ENCODE data around the gene LRMDA.

Gene LRMDA

DNA sequence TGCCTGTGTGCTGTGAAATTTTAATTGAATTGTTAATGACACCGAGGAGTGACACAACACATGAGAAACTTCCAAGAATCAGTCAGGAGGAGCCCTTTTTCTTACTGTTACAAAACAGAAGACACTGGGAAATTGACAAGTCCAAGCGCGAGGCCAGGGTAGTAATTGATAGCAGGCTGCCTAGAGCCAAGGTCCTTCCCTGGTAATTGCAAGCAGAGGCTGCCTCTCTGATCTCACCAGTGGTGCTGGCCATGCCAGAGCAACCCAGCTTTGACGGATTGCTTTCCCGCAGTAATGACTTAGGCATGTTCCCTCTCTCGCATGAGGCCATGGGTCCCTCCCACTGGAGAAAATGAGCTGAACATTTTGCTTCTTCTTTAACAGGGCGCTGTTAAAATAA lies 111.5 kb downstream of the LRMDA start:
- DNase-seq: no peak

DNA sequence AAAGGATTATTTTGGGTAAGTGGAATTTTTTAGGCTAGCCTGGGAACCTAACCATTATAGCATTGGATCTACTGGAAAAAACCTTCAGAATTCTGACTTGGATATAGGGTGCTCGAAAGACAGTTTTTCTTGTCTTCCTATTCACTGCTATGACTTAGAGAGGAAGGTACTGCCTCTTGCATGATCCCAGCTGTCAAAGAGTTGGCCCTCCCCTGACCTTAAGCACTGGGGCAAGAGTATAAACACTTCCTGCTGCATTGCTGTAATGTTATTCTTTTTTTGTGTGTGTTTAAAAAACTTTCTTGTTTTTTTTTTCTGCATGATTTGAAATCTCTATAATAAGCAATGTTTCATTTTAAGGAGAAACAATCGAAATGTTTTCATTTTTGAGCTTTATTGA lies 113.0 kb downstream of the LRMDA start:
- DNase-seq: no peak

DNA sequence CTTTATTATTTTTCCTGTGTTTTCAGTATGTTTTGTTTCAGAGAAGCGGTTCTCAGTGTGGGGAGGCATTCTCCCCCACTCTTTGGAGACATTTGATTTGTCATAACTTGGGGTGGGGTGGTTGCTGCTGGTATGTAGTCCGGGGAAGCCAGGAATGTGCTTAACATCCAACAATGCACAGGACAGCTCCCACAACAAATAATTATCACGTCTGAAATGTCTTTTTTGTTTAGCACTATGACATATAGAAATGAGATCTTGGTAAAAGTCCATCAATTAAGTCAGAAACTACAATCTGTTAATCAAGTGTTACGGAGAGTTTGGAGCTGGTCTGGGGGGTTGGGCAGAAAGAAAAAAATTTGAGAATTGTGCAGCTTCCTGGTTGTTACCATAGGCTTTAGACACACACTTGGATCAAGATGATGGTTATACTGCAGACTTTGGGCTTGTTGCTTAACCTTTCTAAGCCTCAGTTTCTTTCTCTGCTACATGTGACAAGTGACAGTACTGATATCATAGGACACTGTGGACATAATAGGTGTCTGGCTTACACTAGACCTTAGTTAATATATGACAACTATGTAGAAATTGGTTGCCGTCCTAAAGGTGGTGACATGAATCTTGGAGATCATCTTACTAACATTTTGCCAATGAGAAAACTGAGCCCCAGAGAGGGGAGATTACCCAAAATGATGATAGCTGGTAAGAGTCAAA lies 113.7 kb downstream of the LRMDA start:
- no peak for DNase-seq

DNA sequence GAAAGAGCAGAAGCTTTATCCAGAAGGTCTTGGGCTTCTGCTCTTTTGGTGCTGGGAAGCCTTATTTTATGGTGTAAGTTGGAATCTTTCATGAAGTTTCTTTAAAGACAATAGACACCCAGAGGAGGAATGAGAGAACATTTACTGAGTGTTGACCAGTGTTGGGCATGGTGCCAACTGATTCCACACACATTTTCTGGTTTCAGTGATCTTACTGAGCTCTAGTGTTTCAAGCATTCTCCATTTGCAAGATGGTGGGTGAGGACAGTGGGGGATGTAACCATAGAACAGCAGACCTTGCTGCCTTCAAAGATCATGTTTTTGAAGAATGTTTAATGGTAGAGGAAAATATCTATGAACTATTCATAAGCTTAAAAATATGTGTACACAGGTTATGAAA lies 114.6 kb downstream of the LRMDA start:
- DNase-seq: no peak

DNA sequence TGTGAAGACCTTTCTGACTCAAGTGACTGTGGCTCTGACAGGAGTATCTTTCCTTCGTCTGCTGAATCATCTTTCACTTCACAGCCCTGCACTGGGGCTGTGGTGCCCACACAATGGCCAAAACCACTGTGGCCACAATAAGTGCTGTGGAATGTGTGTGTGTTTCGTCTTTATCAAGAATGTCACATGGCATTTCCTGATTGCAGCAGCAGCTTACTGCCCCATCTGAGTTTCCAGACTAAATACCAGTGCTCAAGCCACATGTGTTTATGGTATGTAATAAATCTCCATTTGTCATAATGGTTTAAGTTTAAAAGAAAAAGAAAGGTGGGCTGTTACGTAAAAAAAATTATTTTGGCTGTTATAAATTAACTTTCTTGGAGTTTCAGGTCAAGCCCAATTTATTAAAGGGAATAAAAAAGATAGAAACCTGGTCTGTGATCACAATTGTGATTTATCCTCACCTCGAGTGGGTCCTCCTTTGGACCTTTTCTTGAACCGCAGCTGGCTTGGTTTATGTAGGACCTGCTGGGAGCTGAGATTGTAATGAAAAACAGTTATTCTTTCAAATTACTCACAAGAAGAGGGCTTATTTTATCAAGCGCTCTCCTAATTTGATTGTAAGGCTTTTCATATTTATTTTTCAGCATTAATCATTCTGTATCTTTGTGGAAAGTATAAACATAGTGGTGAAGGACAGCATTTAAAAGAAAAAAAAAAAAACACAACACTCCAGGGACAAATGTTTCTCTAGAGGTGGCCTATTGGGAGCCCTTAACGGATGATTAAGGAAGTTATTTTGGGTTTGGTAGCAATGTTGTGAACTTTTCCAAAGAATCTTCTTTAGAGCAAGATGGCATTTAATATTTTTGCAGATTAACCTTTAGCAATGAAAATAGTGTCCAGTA lies 116.2 kb downstream of the LRMDA start:
- DNase-seq: no peak

DNA sequence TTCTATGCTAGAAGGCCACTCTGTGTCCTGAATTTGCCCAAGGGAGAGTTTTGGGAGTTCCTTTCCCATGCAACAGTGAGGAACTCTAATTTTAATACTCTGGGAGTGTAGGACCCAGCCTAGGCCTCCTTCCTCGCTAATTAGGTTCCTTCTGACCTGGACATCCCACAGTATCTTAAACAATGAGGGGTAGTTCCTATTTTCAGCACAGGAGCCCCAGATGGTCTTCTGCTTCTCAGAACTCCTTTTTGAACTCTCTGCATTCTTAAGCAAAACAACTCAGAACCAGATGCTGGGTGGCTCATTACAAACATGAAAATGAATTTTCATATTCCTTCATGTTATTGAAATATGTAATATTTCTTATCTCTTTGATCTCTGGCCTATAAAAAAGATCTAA lies 116.9 kb downstream of the LRMDA start:
- DNase-seq: no peak

DNA sequence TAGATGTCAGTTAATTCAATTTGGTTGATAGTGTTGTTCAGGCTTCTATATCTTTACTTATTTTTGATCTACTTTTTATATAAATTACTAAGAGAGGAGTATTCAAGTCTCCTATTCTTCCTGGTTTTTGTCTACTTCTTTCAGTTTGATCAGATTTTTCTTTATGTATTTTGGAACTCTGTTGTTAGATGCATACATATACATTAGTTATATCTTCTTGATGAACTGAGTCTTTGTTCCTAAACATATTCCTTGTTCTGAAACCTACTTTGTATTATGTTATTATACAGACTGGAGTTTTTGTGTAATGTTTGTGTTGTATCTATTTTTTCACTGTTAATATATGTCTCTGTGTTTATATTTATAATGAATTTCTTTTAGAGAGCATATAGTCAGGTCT lies 118.8 kb downstream of the LRMDA start:
- DNase-seq: no peak

DNA sequence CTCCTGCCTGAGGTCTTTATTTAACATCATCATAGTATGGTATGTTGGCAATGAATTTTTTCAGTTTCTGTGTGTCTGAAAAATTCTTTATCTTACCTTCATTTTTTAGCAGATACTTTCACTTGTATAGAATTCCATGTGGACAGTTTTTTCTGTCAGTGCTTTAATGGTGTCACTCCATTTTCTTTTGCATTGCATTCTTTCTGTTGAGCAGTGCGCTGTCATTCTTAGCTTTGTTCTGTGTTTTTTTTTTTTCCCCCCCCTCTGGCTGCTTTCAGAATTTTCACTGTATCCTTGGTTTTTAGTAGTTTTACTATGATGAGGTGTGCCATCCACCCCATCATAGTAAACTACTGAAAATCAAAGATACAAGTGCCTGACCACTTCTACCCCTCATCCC lies 120.7 kb downstream of the LRMDA start:
- no peak for DNase-seq

DNA sequence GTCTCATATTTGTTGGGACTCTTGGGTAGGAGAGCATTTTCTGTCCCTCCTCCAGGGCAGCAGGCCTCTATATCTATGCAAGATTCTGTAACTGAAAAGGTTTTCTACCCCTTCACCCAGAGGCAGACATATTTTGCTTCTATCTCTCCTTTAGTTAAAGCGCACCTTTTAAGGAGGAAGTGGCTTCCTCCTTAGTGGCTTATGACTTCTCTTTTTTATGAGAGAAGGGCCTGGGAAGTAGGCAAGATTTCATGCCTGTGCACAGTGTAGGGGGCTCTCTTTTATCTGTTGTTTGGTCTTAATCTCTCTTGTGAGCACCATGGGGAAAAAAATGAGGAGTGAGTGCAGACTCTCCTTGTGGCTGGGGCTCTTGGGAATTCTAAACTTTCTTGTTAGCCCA lies 122.1 kb downstream of the LRMDA start:
- no peak for DNase-seq

DNA sequence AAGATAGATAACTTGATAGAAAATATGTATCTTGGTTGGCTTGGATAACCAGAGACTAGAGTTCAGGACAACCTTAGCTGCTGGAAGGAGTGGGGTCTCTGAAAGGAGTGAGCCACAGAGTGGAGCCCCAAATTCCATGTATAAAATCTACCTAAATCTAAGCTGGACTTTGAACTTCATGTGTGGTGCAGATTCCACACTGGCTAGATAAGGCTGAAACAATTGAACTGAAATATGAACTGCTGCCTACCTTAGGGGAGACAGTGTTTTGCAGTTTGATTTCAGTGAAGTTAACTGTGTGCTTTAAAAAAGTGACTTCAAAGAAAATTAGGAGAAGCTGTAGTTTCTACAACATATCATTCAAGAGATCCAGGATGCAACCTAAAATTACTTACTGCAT lies 123.9 kb downstream of the LRMDA start:
- DNase-seq: no peak

DNA sequence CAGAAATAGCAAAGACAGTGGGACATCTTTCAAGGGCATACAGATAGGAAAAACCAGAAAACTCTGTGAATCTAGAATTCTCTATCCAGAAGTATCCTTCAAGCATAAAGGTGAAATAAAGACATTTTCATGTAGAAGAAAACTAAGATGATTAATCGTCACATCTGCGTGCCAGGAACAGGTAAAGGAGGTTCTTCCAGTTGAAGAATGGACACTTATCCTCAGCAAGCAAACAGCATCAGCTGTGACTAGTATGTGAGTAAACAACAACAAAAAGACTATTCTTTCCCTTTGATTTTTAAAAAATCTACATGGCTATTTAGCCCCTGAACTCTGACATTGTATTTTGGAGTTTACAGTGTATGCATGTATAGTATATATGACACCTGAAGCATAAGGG lies 124.9 kb downstream of the LRMDA start:
- DNase-seq: no peak

DNA sequence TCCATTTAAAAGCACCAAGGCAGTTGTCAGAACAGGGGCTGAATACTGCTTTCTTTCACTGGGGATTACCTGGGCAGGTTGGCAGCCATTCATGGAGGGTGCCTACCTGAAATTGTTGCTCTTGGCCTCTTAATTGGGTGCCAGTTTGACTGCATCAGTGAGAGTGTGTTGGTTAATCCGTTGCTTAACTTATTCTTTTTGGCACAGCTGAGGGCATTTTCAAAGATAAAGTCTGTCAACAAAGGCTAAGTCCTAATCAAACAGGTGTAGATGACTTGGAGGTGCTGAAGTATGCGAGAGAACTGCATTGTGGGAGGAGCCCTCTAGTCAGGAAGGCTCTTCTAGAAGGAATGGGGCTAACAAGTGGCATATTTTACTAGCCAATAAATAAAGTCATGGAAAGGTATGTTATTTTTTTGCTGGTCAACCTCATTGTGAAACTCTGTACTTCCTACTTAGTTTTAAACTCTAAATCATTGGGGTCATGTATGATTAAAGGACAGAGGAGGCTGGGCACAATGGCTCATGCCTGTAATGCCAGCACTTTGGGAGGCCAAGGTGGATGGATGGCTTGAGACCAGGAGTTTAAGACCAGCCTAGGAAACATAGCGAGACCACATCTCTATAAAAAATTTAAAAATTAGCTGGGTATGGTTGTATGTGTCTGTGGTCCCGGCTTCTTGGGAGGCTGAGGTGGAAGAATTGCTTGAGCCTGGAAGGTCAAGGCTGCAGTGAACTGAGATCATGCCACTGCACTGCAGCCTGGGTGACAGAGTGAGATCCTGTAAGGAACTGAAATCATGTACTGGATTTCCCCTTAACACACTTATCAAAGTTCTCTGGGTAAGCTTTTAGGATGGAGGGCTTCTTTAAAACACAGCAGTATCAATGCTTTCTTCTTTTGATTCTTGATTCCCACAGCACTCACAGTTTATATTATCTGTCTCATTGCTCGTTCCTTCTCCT lies 134.1 kb downstream of the LRMDA start:
- no peak for DNase-seq

DNA sequence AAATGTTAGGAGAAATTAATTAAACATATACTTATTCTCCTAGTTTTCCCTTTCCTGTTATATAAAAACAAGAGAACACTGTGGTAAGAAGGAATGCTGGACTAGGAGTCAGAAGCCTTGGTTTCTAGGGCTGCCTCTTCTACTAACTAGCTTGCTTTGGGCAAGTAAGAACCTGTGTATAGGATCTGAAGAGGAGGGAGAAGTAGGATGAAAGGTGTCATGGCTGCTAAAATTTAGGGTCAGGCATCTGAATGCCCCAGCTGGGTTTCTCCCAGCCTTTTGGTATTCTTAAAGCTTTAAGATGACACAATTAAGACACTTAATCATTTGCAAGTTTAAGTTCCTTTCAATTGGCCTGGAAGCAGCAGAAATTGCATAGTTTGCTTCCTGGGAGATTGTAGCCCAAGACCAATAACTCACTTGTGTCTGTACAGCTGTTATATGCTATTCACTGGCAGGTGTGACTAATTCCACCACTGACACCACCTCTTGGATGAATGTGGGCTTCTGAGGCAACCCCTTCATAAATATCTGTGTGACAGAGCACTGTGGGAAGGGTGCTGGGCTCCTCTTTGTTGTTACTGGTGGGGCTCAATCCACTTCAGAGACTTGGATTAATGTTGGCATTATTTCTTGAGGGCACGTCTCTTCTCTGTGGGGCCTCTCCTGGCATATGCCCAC lies 137.2 kb downstream of the LRMDA start:
- DNase-seq: no peak

DNA sequence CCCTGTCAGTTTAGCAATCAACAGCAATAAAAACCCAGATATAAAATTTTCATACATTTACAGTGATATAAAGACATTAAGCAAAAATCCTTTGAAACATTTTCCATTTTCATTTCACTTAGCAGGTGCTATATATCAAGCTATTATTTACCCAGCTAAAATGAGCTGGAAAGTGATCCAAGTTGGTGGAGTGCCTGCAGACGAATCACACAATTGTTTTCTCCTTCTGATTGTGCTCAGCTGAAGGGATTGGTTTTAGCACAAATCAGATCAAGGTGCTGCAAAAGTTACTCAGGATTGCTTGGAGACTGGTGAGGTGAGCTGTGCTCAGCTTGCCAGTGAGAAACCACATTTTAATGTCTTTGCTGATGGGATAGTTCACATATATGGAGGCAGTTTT lies 138.1 kb downstream of the LRMDA start:
- no peak for DNase-seq

DNA sequence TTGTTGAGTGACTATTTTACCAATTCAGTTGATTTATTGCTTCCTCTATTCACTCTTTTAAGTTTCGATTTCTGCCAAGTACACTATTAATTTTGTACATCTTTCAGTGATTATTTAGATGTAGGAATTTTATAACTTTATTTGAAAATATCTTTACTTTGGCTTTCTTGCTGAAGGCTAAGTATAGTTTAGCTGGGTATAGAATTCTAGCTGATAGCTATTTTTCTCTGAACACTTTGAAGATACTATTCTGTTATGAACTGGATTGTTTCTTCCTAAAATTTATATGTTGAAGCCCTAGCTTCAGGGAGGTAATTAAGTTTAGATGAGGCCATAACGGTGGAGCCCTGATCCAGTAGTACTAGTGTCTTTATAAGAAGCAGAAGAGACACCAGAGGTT lies 141.1 kb downstream of the LRMDA start:
- DNase-seq: no peak

DNA sequence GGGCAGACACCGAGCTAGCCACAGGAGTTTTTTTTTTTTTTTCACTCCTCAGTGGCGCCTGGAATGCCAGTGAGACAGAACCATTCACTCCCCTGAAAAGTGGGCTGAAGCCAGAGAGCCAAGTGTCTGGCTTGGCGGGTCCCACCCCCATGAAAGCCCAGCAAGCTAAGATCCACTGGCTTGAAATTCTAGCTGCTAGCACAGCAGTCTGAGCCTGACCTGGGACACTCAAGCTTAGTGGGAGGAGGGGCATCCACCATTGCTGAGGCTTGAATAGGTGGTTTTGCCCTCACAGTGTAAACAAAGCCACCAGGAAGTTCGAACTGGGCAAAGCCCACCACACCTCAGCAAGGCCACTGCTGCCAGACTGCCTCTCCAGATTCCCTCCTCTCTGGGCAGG lies 144.5 kb downstream of the LRMDA start:
- no peak for DNase-seq

DNA sequence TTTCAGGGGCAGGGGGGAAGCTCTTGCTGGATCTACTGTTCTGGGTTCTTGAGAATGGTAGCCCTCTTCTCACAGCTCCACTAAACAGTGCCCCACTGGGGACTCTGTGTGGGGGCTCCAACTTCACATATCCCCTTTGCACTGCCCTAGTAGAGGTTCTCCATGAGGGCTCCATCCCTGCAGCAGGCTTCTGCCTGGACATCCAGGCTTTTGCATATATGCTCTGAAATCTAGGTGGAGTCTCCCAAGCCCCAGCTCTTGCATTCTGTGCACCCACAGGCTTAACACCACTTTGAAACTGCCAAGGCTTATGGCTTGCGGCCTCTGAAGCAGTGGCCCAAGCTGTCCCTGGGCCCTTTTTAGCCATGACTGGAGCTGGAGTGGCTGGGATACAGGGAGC lies 150.7 kb downstream of the LRMDA start:
- DNase-seq: no peak

DNA sequence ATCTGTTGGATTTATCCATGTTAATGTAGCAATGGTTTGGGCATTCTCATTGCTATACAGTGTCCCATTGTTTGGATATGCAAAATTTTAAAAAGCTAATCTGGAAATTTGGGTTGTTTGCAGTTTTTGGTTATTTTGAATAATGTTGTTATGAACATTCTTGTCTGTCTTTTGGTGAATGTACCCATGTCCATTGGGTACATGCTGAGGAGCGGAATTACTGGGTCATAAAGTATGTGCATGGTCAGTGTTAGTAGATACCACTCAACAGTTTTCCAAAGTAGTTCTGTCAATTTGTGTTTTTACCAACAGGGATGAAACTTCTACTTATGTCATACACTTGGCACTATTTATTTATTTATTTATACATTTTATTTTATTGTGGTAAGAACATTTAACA lies 153.9 kb downstream of the LRMDA start:
- DNase-seq: no peak

DNA sequence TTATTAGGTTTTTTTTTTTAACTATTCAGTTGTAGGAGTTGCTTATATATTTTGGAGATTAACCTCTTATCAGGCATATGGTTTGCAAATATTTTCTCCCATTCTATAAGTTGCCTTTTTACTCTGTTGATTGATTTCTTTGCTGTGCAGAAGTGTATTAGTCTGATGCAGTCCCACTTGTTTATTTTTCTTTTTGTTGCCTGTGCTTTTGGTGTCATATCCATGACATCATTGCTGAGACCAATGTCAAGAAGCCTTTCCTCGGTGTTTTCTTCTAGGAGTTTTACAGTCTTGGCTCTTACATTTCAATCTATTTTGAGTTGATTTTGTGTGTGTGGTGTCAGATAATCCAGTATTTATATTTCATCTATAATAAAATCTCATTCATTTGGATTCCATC lies 155.4 kb downstream of the LRMDA start:
- no peak for DNase-seq

DNA sequence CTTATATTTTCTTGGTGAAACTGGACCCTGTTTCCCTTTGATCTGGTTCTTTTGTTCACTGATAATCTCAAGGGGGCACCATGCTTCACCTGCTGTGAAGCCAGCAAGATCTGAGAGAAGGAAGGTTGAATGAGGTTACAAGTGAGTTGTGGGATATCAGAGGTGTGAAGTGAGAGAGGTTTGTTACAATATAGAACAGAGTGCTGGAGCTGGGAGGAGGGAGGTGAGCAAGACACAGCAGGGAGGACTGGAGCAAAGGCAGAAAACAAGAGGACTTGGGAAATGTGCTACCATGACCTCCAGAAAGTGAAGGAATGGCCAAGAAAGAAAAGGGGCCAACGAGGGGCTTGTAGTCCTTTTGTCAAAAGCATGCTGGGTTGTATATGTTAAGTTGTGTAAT lies 156.6 kb downstream of the LRMDA start:
- no peak for DNase-seq

DNA sequence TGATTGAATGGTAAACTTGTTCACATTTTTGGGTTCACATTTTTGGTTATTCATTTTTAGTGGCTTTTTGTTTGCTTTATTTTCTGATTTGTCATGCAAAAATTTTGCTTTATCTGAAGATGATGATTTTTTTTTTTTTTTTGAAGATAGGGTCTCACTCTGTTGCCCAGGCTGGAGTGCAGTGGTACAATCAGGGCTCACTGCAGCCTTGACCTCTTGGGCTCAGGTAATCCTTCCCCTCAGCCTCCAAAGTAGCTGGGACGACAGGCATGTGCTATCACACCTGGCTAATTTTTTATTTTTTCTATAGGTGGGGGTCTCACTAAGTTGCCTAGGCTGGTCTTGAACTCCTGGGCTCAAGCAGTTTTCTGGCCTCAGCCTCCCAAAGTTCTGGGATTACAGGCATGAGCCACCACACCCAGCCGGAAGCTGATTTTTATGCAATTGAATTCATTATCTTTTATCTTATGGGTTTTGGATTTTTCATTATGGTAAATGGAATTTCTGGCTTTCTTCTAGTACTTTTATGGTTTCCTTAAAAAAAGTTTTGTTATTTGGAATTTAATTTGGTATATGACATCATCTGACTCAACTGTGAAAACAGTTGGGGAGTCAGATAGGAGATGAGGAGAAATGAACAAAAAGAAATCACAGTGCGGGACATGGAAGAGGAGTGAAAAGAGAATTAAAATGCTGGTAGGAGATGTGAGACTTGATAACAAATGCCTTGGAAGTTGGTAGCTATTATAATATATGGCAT lies 158.7 kb downstream of the LRMDA start:
- no peak for DNase-seq
